Activated CD8-positive, alpha-beta memory T cell treated with anti-CD3 and anti-CD28 coated beads, Interleukin-2, amount 50 U/mL, for 48 hours (primary cell): Measurements from ENCODE around the gene MAN1B1.

Source experiments
- DNase-seq: peaks from one replicate; pipeline ENCODE4 v3.0.0-alpha.2; 2020

MAN1B1 gene

DNA sequence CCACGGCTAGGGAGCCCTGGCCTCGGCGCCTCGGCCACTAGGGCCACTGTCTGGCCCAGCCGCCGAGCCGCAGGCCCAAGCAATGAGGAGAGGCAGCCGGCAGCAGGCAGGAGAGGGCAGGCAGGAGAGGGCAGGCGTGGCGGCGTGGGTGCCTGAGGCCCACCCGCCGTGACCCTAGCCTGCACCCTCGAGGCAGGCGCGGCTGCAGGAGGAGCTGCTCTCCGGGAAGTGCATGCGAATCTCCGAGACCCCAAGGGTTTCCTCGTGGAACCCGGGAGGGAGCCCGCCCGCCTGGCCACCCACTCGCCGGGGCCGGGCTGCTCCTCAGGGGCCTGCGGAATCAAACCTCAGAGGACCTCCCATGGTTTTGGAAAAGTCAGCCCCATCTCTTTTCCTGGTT lies 61.5 kb downstream of the MAN1B1 start:
- no peak for DNase-seq

DNA sequence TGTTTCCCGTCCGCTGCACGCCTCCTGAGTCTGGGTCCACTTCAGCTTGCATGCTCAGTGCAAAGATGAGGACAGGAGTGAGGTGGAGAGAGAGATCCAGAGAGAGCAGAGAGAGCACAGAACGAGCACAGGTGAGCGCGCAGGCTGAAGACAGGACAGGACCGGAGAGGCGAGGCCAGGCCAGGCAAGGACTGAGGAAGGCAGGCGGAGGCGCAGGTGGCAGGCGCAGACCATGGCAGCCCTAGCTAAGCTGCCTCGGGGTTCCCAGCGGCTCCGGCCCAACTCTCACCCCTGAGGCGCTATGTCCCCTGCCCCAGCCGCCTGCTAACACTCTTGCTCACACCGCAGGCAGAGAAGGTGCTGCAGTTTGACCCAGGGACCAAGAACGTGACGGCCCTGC lies 61.9 kb downstream of the MAN1B1 start:
- DNase-seq = no peak

DNA sequence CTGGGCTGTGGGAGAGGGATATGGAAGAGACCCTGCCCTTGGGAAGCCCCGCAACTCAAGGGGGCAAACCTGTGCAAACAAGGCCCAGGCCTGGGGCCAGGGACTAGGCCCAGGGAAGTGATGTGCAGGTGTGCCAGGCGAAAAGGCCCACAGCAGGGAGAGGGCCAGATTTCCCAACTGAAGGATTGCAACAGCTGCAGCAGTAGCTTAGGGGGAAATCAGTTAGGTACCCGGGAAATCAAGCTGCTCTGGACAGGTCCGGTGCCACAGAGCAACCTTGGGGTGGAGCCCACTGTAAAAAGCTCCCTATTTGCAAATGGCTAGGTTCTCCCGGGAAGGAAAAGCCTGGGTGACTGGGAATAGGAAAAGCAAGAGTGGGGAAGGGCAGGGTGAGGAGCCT lies 62.6 kb downstream of the MAN1B1 start:
- DNase-seq = no peak

DNA sequence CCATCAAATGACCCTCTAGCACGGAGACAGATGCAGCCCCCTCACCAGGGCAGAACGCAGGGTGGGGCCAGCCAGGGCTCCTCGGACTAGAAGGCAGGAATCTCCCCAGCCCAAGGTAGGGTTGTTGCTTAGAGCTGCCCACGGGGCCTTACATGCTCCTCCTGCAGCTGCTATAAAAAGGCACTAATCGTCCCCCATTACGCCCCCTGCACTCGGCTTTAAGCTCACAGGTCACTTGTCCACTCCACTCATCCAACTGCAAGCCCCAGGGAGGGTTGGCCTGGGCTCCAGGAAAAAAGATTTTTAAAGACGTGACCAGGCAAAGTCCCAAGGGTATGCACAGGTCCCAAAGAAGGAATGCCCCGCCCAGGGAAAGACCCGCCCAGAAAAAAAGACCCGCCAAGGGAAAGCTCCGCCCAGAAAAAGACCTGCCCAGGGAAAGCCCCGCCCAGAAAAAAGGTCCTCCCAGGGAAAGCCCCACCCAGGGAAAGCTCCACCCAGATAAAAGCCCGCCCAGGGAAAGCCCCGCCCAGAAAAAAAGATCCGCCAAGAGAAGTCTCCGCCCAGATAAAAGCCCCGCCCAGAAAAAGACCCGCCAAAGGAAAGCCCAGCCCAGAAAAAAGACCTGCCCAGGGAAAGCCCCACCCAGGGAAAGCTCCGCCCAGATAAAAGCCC lies 63.3 kb downstream of the MAN1B1 start:
- DNase-seq = peak; percentile 78

DNA sequence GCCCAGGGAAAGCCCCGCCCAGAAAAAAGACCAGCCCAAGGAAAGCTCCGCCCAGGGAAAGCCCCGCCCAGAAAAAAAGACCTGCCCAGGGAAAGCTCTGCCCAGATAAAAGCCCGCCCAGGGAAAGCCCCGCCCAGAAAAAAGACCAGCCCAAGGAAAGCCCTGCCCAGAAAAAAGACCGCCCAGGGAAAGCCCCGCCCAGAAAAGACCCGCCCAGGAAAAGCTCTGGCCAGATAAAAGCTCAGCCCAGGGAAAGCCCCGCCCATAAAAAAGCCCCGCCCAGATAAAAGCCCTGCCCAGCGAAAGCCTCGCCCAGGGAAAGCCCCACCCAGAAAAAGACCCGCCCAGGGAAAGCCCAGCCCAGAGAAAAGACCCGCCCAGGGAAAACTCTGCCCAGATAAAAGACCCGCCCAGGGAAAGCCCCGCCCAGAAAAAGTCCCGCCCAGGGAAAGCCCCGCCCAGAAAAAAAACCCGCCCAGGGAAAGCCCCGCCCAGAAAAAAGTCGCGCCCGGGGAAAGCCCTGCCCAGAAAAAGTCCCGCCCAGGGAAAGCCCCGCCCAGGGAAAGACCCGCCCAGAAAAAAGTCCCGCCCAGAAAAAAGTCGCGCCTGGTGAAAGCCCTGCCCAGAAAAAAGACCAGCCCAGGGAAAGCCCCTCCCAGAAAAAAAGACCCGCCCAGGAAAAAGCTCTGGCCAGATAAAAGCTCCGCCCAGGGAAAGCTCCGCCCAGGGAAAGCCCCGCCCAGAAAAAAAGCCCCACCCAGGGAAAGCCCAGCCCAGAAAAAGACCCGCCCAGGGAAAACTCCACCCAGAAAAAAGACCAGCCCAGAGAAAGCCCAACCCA lies 64.1 kb downstream of the MAN1B1 start:
- DNase-seq = peak; percentile 87

DNA sequence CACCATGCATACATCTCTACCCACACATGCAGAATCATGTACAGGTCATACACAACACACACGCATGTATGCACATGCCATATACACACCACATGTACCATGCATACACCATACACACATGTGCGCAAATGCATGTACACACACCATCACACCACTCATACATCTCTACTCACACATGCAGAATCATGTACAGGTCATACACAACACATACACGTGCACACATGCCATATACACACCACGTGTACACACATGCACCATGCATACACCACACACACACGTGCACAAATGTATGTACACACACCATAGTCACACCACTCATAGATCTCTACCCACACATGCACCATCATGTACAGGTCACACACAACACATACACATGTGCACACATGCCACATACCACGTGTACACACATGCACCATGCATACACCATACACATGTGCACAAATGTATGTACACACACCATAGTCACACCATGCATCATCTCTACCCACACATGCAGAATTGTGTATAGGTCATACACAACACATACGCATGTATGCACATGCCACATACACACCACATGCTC lies 66.1 kb downstream of the MAN1B1 start:
- no peak for DNase-seq

DNA sequence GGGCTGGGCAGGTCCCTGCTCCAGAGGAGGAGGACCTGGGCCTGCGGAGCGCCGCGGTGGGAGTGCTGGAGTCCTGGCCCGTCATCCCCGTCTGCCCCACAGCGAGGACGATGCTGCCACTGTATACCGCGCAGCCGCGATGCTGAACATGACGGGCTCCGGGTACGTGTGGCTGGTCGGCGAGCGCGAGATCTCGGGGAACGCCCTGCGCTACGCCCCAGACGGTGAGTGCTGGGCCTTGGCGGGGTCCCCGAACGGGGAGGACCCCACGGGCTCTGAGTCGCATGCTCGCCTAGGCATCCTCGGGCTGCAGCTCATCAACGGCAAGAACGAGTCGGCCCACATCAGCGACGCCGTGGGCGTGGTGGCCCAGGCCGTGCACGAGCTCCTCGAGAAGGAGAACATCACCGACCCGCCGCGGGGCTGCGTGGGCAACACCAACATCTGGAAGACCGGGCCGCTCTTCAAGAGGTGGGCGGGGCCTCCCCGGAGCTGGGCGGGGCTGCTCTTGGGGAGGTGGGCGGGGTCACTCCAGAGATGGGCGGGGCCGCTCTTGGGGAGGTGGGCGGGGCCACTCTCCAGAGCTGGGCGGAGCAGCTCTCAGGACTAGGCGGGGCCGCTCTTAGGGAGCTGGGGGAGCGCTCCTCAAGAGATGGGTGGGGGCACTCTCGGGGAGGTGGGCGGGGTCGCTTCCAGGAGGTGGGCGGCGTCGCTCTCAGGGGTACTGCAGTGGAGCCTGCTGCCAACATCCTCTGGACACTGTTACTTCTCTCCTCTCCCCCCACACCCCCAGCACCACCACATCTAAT lies 70.0 kb downstream of the MAN1B1 start:
- DNase-seq = peak; percentile 90

DNA sequence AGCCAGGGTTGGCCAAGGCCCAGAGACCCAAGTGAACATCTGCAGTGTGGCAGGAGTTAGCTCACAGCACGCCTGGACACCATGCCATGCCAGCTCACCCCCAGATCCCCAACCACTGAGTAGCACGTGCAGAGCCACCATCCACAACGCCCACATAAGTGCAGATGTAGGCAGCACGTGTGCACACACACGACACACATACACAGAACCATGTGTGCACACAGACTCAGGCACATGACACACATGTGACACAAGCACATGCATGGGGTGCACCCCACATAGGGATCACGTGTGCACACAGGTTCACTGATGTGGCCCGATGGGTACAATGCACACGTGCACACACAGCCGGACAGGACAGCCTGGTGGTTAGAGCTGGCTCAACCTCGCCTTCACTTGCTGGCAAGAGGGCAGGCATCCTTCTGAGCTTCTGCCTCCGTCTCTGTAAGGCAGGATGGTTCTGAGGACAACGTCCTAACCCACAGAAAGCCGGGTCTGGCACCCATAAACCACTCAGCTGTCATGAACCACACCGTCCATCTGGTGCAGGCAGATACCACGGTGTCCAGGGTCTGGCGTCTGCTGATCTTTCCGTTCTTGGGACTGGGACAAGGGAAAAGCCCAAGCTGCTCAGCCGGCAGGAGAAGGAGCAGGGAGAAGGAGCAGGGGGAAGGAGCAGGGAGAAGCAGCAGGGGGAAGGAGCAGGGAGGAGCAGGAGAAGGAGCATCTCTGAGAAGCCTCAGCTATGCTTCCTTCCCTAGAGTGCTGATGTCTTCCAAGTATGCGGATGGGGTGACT lies 71.0 kb downstream of the MAN1B1 start:
- DNase-seq = no peak

DNA sequence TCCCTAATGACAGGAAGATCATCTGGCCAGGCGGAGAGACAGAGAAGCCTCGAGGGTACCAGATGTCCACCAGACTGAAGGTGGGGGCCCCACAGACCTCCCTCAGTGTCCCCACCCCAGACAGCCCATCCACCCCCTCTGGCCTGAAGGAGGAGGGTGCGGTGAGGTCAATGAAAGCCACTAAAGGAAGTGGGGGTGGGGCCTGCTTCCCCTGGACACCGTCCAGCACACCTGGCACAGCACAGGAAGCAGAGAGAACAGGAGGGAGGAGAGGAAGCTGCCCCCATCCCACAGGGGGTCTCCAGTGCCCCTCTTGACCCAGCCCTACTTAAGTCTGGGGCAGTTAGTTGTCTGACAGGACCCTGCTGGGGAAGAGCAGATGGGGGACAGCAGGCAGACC lies 71.8 kb downstream of the MAN1B1 start:
- no peak for DNase-seq
